ENCODE data around the gene SMTNL2.

DNA sequence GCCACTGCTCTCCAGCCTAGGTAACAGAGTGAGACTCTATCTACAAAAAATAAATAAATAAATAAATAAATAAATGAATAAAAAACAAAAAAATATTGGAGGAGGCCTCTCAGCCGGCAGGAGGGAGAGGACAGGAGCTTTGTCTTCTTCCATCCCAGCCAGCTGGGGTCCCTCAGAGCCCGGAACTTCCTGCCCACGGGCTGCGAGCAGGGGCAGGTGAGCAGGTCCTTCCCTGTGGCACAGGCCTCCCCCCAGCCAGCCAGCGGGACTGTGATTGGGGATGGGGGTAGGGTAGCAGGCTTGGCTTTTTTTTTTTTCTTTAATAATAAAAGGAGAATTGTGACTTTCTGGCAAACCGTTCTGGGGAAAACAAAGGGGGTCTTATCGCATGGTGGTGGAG lies 10.1 kb downstream of the SMTNL2 start:
- TF ChIP-seq, protein P1, sequence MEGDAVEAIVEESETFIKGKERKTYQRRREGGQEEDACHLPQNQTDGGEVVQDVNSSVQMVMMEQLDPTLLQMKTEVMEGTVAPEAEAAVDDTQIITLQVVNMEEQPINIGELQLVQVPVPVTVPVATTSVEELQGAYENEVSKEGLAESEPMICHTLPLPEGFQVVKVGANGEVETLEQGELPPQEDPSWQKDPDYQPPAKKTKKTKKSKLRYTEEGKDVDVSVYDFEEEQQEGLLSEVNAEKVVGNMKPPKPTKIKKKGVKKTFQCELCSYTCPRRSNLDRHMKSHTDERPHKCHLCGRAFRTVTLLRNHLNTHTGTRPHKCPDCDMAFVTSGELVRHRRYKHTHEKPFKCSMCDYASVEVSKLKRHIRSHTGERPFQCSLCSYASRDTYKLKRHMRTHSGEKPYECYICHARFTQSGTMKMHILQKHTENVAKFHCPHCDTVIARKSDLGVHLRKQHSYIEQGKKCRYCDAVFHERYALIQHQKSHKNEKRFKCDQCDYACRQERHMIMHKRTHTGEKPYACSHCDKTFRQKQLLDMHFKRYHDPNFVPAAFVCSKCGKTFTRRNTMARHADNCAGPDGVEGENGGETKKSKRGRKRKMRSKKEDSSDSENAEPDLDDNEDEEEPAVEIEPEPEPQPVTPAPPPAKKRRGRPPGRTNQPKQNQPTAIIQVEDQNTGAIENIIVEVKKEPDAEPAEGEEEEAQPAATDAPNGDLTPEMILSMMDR (IDR thresholded peaks at IDR 0.05), result no peak
- no peak for TF ChIP-seq POLR2A (IDR thresholded peaks at IDR 0.05)
